ENCODE data around the gene TRPC3. TPM values are rescaled to one million over a fixed set of nuclear protein-coding genes. Genes with fewer than 3 reads are reported as not detected.

TRPC3 gene
- total and polyA plus RNA-seq, 2 experiments from 2014 or later, result 0.22 TPM; not detected in 1

DNA sequence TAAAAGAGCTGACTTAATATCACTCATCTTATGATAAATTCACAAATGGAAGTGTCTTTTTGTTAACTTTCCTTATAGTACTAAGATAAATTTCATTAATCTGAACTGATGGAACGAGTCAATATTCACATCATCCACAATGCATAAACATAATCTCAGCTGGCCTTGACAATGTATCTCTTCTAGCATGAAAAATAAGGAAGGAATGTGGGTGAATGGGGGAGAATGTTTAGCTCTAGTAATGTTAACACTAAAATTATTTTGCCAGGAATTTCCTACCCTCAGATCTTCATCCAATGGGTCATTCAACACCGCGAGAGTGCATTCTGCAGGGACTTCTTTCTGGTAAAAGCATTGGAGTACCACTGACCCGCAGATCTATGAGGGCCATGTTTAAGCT, 15.8 kb downstream of the TRPC3 start:
- no peak overlapping the region for H3K9ac ChIP-seq
- no peak overlapping the region for H2AFZ ChIP-seq
- no peak overlapping the region for H3K4me3 ChIP-seq
- H3K36me3 ChIP-seq (ENCODE audit: low read depth), result no peaks in the 10 kb centered on the region
- TF ChIP-seq EZH2 (IDR thresholded peaks at IDR 0.05; ENCODE audit: insufficient read depth, poor library complexity, severe bottlenecking) (no peak), EZH2phosphoT487 (IDR thresholded peaks at IDR 0.05; ENCODE audit: insufficient read depth, low read depth) (no peak)
- H3K79me2 ChIP-seq (ENCODE audit: insufficient read depth), result no peaks in the 10 kb centered on the region
- no peaks in the 10 kb centered on the region for H3K9me2 ChIP-seq (ENCODE audit: insufficient read depth)
- H3F3A ChIP-seq (ENCODE audit: insufficient read depth), result no peaks in the 10 kb centered on the region
- no peaks in the 10 kb centered on the region for H3K9me3 ChIP-seq (ENCODE audit: low read depth)
- in situ Hi-C loops (cut with MboI), result no loop called here
- H3K4me1 ChIP-seq (ENCODE audit: insufficient read depth), result no peaks in the 10 kb centered on the region
- H4K20me1 ChIP-seq (ENCODE audit: insufficient read depth), result no peaks in the 10 kb centered on the region
- no peak for DNase-seq
- WGBS, 2 experiments (ENCODE audit: low coverage in 1 of 2, low lambda C conversion rate in 2 of 2, missing lambda C conversion rate in 2 of 2), result 38 to 41% methylated on average over 4 of the region's 4 CpGs
- peaks cover 25% of the 10 kb centered on the region; the same call in 1 of the 2 replicates for H3K27me3 ChIP-seq (replicated peaks; ENCODE audit: insufficient read depth)
- no peak overlapping the region for H3K27ac ChIP-seq
- no peak overlapping the region for H3K4me2 ChIP-seq (ENCODE audit: unreplicated experiment)

DNA sequence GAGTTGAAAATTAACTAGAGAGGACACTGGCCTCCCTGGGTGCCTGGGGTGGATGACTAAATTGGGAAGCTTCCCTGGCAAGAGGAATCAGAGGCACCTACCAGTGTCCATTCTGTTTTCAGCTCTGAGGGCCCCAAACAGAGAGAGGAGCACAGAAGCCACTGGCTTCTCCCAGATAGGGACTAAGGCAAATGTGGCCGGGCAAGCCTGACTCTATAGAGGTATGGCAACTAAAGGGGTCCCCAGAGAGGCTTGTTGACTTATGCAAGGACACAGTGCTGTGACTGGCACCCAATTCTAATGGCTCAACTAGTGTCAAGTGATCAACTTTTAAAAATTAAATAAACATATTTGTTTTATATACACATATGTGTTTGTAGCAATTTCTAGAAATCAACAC, 17.2 kb downstream of the TRPC3 start:
- no peaks in the 10 kb centered on the region for H3K9me2 ChIP-seq (ENCODE audit: insufficient read depth)
- H3K4me2 ChIP-seq (ENCODE audit: unreplicated experiment), result no peak overlapping the region
- H3K36me3 ChIP-seq (ENCODE audit: low read depth), result no peaks in the 10 kb centered on the region
- H3K27me3 ChIP-seq (replicated peaks; ENCODE audit: insufficient read depth), result peaks cover 25% of the 10 kb centered on the region
- no peak overlapping the region for H3K27ac ChIP-seq
- no peaks in the 10 kb centered on the region for H4K20me1 ChIP-seq (ENCODE audit: insufficient read depth)
- no peak overlapping the region for H3K9ac ChIP-seq
- no peaks in the 10 kb centered on the region for H3K4me1 ChIP-seq (ENCODE audit: insufficient read depth)
- 44 to 50% methylated on average over 1 of the region's 1 CpG for WGBS, 2 experiments (ENCODE audit: low coverage in 1 of 2, low lambda C conversion rate in 2 of 2, missing lambda C conversion rate in 2 of 2)
- no peaks in the 10 kb centered on the region for H3K79me2 ChIP-seq (ENCODE audit: insufficient read depth)
- DNase-seq, result no peak
- TF ChIP-seq EZH2 (IDR thresholded peaks at IDR 0.05; ENCODE audit: insufficient read depth, poor library complexity, severe bottlenecking) (no peak), EZH2phosphoT487 (IDR thresholded peaks at IDR 0.05; ENCODE audit: insufficient read depth, low read depth) (no peak)
- no peaks in the 10 kb centered on the region for H3F3A ChIP-seq (ENCODE audit: insufficient read depth)
- H3K9me3 ChIP-seq (ENCODE audit: low read depth), result no peaks in the 10 kb centered on the region
- H3K4me3 ChIP-seq, result no peak overlapping the region
- no peak overlapping the region for H2AFZ ChIP-seq
- in situ Hi-C loops (cut with MboI), result no loop called here

DNA sequence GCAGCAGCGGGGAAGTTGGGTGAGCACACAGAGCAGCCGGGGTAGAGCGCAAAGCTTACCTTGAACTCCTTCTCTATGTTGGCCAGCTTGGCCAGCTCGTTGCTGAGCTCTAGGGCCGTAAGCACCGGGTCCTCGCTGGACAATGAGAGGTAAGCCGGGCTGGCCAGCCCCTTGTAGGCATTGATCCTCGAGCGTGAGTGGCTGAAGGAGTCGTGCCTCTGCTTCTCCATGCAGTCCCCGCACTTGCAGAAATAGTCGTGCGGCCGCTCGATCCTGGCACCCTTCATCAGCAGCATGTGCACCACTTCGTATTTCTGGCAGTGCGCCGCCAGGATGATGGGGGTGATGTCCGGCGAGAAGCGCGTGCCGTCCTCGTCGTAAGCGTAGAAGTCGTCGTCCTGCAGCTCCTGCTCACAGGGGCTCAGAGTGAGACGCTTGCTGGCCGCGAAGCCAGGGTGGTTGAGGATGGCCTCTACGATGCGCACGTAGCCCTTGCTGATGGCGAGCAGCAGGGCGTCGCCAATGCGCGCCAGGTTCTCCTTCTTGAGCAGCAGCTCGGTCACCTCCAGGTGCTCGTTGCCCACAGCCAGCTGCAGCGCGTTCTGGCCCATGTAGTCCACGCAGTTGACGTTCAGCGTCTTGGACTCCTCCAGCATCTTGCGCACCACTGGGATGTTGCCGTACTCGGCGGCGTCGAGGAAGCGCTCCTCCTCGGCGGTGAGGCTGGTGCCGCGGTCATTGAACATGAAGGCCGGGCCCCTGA, 19.5 kb downstream of the TRPC3 start:
- Histone ChIP-seq H3K36me3 (ENCODE audit: low read depth) (no peaks in the 10 kb centered on the region), H3K27ac (no peak overlapping the region), H3F3A (ENCODE audit: insufficient read depth) (no peaks in the 10 kb centered on the region), H3K27me3 (replicated peaks; ENCODE audit: insufficient read depth) (peaks cover 20% of the 10 kb centered on the region), H3K9ac (no peak overlapping the region), H2AFZ (no peak overlapping the region), H3K4me2 (ENCODE audit: unreplicated experiment) (no peak overlapping the region), H3K4me1 (ENCODE audit: insufficient read depth) (no peaks in the 10 kb centered on the region), H3K9me3 (ENCODE audit: low read depth) (no peaks in the 10 kb centered on the region), H3K79me2 (ENCODE audit: insufficient read depth) (no peaks in the 10 kb centered on the region), H4K20me1 (ENCODE audit: insufficient read depth) (no peaks in the 10 kb centered on the region), H3K4me3 (no peak overlapping the region), H3K9me2 (ENCODE audit: insufficient read depth) (no peaks in the 10 kb centered on the region)
- WGBS, 2 experiments (ENCODE audit: low coverage in 1 of 2, low lambda C conversion rate in 2 of 2, missing lambda C conversion rate in 2 of 2), result 87 to 89% methylated on average over 56 to 59 of the region's 59 CpGs
- in situ Hi-C loops (cut with MboI), result no loop called here
- TF ChIP-seq EZH2 (IDR thresholded peaks at IDR 0.05; ENCODE audit: insufficient read depth, poor library complexity, severe bottlenecking) (no peak), EZH2phosphoT487 (IDR thresholded peaks at IDR 0.05; ENCODE audit: insufficient read depth, low read depth) (no peak)
- no peak for DNase-seq

DNA sequence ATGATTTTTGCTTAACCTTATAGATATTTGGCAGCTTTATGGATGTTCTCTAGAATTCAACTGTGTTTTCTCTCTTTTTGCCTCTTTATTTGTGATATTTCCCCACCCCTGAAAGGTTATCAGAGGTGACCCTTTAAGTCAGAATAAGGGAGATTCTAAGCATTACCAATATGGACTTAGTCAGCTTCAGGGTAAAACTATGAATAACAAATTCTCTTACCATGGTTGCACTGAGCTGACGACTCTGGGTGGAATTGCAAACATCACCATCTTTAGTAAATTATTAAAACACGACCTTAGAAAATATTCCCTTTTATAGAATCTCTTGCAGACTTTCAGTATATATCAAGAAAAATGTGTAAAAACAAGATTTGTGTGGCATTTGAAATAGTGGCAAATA, 21.6 kb downstream of the TRPC3 start:
- H3K9ac ChIP-seq, result no peak overlapping the region
- no peaks in the 10 kb centered on the region for H3K36me3 ChIP-seq (ENCODE audit: low read depth)
- no peaks in the 10 kb centered on the region for H3K79me2 ChIP-seq (ENCODE audit: insufficient read depth)
- H3K4me1 ChIP-seq (ENCODE audit: insufficient read depth), result no peaks in the 10 kb centered on the region
- TF ChIP-seq EZH2phosphoT487 (IDR thresholded peaks at IDR 0.05; ENCODE audit: insufficient read depth, low read depth) (no peak), EZH2 (IDR thresholded peaks at IDR 0.05; ENCODE audit: insufficient read depth, poor library complexity, severe bottlenecking) (no peak)
- no peaks in the 10 kb centered on the region for H3K9me2 ChIP-seq (ENCODE audit: insufficient read depth)
- no peak overlapping the region for H2AFZ ChIP-seq
- H3K9me3 ChIP-seq (ENCODE audit: low read depth), result no peaks in the 10 kb centered on the region
- WGBS, 2 experiments (ENCODE audit: low coverage in 1 of 2, low lambda C conversion rate in 2 of 2, missing lambda C conversion rate in 2 of 2), result 16 to 28% methylated on average over 2 of the region's 2 CpGs
- H3K4me3 ChIP-seq, result no peak overlapping the region
- no peak for DNase-seq
- H3K4me2 ChIP-seq (ENCODE audit: unreplicated experiment), result no peak overlapping the region
- no peaks in the 10 kb centered on the region for H4K20me1 ChIP-seq (ENCODE audit: insufficient read depth)
- in situ Hi-C loops (cut with MboI), result no loop called here
- no peak overlapping the region for H3K27ac ChIP-seq
- no peaks in the 10 kb centered on the region for H3F3A ChIP-seq (ENCODE audit: insufficient read depth)
- H3K27me3 ChIP-seq (replicated peaks; ENCODE audit: insufficient read depth), result peaks cover 20% of the 10 kb centered on the region

Measured in GM23248 (cell line).